HEK293T (cell line): ENCODE measurements around the gene CFAP54.

Experiments used
- BHLHE40 ChIP-seq: fragments of 450-650 bp; IDR thresholded peaks from 2 replicates; pipeline ENCODE4 v1.6.1; 2016; ENCODE audit warnings: mild to moderate bottlenecking, moderate library complexity, borderline replicate concordance
- FOXA1 ChIP-seq: fragments of 450-650 bp; IDR thresholded peaks from 2 replicates; pipeline ENCODE4 v1.6.1; 2016; ENCODE audit warnings: mild to moderate bottlenecking
- NFRKB ChIP-seq: fragments of 450-650 bp; IDR thresholded peaks from 2 replicates; pipeline ENCODE4 v1.6.1; 2016; ENCODE audit warnings: mild to moderate bottlenecking, moderate library complexity
- SP1 ChIP-seq: fragments of 450-650 bp; IDR thresholded peaks from 2 replicates; pipeline ENCODE4 v1.6.1; 2017
- SUZ12 ChIP-seq: fragments of 450-650 bp; IDR thresholded peaks from 2 replicates; pipeline ENCODE4 v1.6.1; 2016; ENCODE audit warnings: mild to moderate bottlenecking
- TARDBP ChIP-seq: fragments of 450-650 bp; IDR thresholded peaks from 2 replicates; pipeline ENCODE4 v1.6.1; 2016
- ZNF384 ChIP-seq: fragments of 450-650 bp; IDR thresholded peaks from 2 replicates; pipeline ENCODE4 v1.6.1; 2016

DNA sequence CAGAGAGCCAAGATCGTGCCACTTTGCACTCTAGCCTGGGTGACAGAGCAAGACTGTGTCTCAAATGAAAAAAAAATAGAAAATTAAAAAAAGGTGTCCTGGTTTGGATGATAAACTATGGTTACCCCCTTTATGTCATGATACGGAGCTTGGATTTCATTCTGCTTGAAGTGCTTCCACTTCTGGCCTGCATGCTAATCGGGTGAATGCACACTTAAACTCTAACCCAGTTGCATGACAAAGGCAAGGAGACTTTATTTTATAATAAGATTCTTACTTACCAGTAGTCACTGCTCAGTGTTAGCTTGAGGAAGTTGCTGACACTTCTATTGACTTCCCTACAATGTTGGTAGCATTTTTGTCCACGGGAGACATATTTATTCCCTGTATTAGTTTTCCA is 24.3 kb downstream of the CFAP54 start:
- TF ChIP-seq SUZ12 = no peak
- no peak for TF ChIP-seq BHLHE40
- no peak for TF ChIP-seq NFRKB
- TF ChIP-seq ZNF384 = no peak
- TF ChIP-seq TARDBP = no peak
- no peak for TF ChIP-seq FOXA1
- no peak for TF ChIP-seq SP1
